ENCODE measurements around the gene TUBB6. TPM values are rescaled to one million over a fixed set of nuclear protein-coding genes. Genes with fewer than 3 reads are reported as not detected.

Gene TUBB6
- 10 to 100 TPM in 1 of 2 experiments, 1 to 10 TPM in 1; 8.3 to 10.9 TPM for total RNA-seq

- ATAC-seq = peak; percentile 69
- Mint-ChIP-seq H3K9me3 (ENCODE audit: insufficient read depth) (peaks cover 15% of the 10 kb centered on the region), H3K36me3 (ENCODE audit: low read depth) (peaks cover 19% of the 10 kb centered on the region), H3K27me3 (ENCODE audit: low read depth) (peaks cover 37% of the 10 kb centered on the region), H3K4me1 (ENCODE audit: low read depth) (peaks cover 13% of the 10 kb centered on the region), H3K27ac (no peak within 1 kb of the TSS), H3K4me3 (peak within 1 kb of the TSS; percentile 74)
- ChIA-PET CTCF (interaction anchor here (0.9 kb wide), 1 partner anchor 20 kb away, joined by 3 read pairs; no protein-coding TSS in a partner anchor), POLR2A (interaction anchor here (1.1 kb wide), 1 partner anchor 69 kb away, joined by 4 read pairs; the partner anchor contains the start of gene AFG3L2)
- DNase-seq = peak; percentile 36
These were observed at the start of gene TUBB6 for GRCh38 chr18:12307701-12308385. TUBB6 (plus strand) TSS chr18:12308241; CDS start chr18:12308293, 52 bp downstream.

GRCh38 chr18:12258719-12259705, 49.0 kb upstream of the TUBB6 start:
- ATAC-seq (no peak), DNase-seq (no peak)
- POLR2A ChIA-PET = no interaction called here
- peaks cover 33% of the 10 kb centered on the region for H3K27me3 Mint-ChIP-seq (ENCODE audit: low read depth)
- no peak overlapping the region for H3K4me3 Mint-ChIP-seq
- CTCF ChIA-PET = no interaction called here
- no peaks in the 10 kb centered on the region for H3K9me3 Mint-ChIP-seq (ENCODE audit: insufficient read depth)
- H3K4me1 Mint-ChIP-seq (ENCODE audit: low read depth) = no peaks in the 10 kb centered on the region
- H3K36me3 Mint-ChIP-seq (ENCODE audit: low read depth) = no peaks in the 10 kb centered on the region
- no peak overlapping the region for H3K27ac Mint-ChIP-seq

- Mint-ChIP-seq H3K36me3 (ENCODE audit: low read depth) (no peaks in the 10 kb centered on the region), H3K9me3 (ENCODE audit: insufficient read depth) (no peaks in the 10 kb centered on the region), H3K4me1 (ENCODE audit: low read depth) (no peaks in the 10 kb centered on the region), H3K27ac (no peak overlapping the region), H3K4me3 (no peak overlapping the region), H3K27me3 (ENCODE audit: low read depth) (peaks cover 13% of the 10 kb centered on the region)
- ChIA-PET POLR2A (no interaction called here), CTCF (interaction anchor here (2.4 kb wide), 1 partner anchor 9 kb away, joined by 10 read pairs; no protein-coding TSS in a partner anchor)
- DNase-seq (no peak), ATAC-seq (no peak)
These were observed 45.3 kb upstream of the TUBB6 start for GRCh38 chr18:12262748-12263147.

GRCh38 chr18:12264864-12265263, 43.2 kb upstream of the TUBB6 start:
- CTCF ChIA-PET = interaction anchor here (0.7 kb wide), 1 partner anchor 63 kb away, joined by 3 read pairs; no protein-coding TSS in a partner anchor
- DNase-seq = no peak
- H3K36me3 Mint-ChIP-seq (ENCODE audit: low read depth) = no peaks in the 10 kb centered on the region
- H3K27me3 Mint-ChIP-seq (ENCODE audit: low read depth) = peaks cover 13% of the 10 kb centered on the region
- no peak overlapping the region for H3K4me3 Mint-ChIP-seq
- POLR2A ChIA-PET = no interaction called here
- H3K27ac Mint-ChIP-seq = no peak overlapping the region
- no peaks in the 10 kb centered on the region for H3K4me1 Mint-ChIP-seq (ENCODE audit: low read depth)
- H3K9me3 Mint-ChIP-seq (ENCODE audit: insufficient read depth) = no peaks in the 10 kb centered on the region
- ATAC-seq = no peak

DNA sequence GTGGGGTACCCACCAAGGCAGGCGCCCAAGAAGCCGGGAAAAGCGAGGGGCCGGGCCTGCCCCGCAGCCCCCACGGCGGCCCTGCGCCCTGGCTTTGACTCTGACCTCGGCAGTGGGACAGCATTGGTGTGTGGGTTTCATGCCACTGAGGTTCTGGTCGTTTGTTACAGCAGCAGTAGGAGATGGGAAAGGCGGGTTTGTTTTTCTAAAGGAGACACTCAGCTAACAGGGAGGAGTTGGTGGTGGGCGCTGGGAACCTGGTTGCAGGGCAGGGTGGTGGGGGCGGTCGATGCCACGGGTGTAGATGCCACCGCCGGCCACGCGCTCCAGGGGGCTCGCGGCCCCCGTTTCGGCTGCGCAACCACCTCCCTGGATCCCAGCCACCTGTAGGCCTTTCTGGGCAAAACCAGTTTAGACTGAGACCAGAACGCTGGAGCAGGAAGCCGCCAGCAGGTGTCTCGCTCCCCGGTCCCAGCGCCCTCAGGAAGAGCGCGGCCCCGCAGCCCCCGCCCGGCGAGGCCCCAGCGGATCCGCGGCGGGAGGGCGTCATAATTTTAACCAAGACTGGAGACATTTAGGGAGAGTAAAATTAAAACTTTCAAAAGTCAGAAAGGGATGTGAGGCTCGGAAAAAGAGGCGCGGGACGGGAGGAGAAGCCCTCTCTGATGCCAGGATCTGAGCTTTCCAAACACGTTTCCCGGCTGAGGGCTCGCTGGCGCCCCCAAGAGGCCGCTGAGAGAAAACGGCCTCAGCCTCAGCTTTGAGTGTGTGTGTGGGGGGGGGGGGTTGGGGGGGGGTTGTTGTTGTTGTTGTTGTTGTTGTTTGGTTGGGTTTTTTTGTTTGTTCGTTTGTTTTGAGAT, 36.4 kb upstream of the TUBB6 start:
- H3K9me3 Mint-ChIP-seq (ENCODE audit: insufficient read depth) = no peaks in the 10 kb centered on the region
- H3K36me3 Mint-ChIP-seq (ENCODE audit: low read depth) = no peaks in the 10 kb centered on the region
- peak; percentile 94 for ATAC-seq
- CTCF ChIA-PET = interaction anchor here (0.8 to 3.4 kb wide), 16 partner anchors 9 to 391 kb away, joined by 3 to 17 read pairs (median 5); partner anchors contain the start of gene AFG3L2
- DNase-seq = peak; percentile 61
- POLR2A ChIA-PET = no interaction called here
- no peak overlapping the region for H3K27ac Mint-ChIP-seq
- H3K4me1 Mint-ChIP-seq (ENCODE audit: low read depth) = no peaks in the 10 kb centered on the region
- H3K27me3 Mint-ChIP-seq (ENCODE audit: low read depth) = no peaks in the 10 kb centered on the region
- H3K4me3 Mint-ChIP-seq = peak overlapping the region; percentile 51

DNA sequence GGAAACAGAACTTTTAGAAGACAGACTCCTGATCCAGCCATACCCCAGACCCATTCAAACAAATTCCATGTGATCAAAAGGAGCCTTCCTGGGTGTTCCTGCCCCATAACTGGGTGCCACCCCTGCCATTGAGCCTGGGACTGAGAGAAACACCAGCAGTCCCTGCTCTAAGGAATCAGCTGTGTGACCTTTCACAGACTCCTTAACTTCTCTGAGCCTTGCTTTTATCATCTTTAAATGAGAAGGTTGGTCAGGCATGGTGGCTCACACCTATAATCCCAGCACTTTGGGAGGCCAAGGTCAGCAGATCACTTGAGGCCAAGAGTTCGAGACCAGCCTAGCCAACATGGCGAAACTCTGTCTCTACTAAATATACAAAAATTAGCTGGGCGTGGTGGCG, 33.2 kb upstream of the TUBB6 start:
- Mint-ChIP-seq H3K27me3 (ENCODE audit: low read depth) (no peaks in the 10 kb centered on the region), H3K27ac (no peak overlapping the region), H3K36me3 (ENCODE audit: low read depth) (no peaks in the 10 kb centered on the region), H3K9me3 (ENCODE audit: insufficient read depth) (no peaks in the 10 kb centered on the region), H3K4me1 (ENCODE audit: low read depth) (peaks cover 2% of the 10 kb centered on the region), H3K4me3 (no peak overlapping the region)
- DNase-seq (no peak), ATAC-seq (no peak)
- ChIA-PET POLR2A (no interaction called here), CTCF (interaction anchor here (1.0 to 1.5 kb wide), 2 partner anchors 23 to 269 kb away, joined by 3 to 4 read pairs; no protein-coding TSS in a partner anchor)

GRCh38 chr18:12276736-12277554, 31.1 kb upstream of the TUBB6 start:
- Mint-ChIP-seq H3K4me3 (no peak overlapping the region), H3K9me3 (ENCODE audit: insufficient read depth) (no peaks in the 10 kb centered on the region), H3K27ac (no peak overlapping the region), H3K4me1 (ENCODE audit: low read depth) (peaks cover 2% of the 10 kb centered on the region), H3K36me3 (ENCODE audit: low read depth) (no peaks in the 10 kb centered on the region), H3K27me3 (ENCODE audit: low read depth) (no peaks in the 10 kb centered on the region)
- ATAC-seq = no peak
- POLR2A ChIA-PET = no interaction called here
- DNase-seq = no peak
- CTCF ChIA-PET = no interaction called here

DNA sequence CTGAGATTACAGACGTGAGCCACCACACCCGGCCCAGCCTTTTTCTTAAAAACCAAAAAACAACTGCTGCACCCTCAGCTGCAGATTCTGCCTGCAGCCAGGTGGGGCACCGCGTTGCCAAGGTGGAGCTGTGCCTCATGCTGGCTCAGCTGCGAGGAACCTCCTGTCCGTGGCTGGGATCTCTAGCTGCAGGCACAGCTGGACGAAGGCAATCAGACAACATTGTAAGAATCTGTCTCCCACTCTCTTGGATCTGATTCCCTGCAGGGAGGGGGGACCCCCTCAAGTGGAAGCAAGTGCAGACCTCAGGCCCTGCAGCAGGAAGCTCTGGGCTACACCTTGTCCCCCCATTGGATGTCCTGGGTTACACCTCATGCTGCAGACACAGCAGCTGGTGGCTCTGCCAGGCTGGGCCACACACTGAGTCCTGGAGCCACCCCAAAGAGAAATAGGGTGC, 29.8 kb upstream of the TUBB6 start:
- Mint-ChIP-seq H3K9me3 (ENCODE audit: insufficient read depth) (no peaks in the 10 kb centered on the region), H3K36me3 (ENCODE audit: low read depth) (no peaks in the 10 kb centered on the region), H3K27ac (no peak overlapping the region), H3K4me3 (no peak overlapping the region), H3K27me3 (ENCODE audit: low read depth) (no peaks in the 10 kb centered on the region), H3K4me1 (ENCODE audit: low read depth) (peaks cover 2% of the 10 kb centered on the region)
- DNase-seq (no peak), ATAC-seq (no peak)
- POLR2A ChIA-PET = no interaction called here
- CTCF ChIA-PET = interaction anchor here (0.7 kb wide), 1 partner anchor 491 kb away, joined by 3 read pairs; no protein-coding TSS in a partner anchor

GRCh38 chr18:12278741-12279682, 29.0 kb upstream of the TUBB6 start:
- POLR2A ChIA-PET = no interaction called here
- no peak for DNase-seq
- no peaks in the 10 kb centered on the region for H3K9me3 Mint-ChIP-seq (ENCODE audit: insufficient read depth)
- H3K4me3 Mint-ChIP-seq = no peak overlapping the region
- no peaks in the 10 kb centered on the region for H3K27me3 Mint-ChIP-seq (ENCODE audit: low read depth)
- H3K4me1 Mint-ChIP-seq (ENCODE audit: low read depth) = peaks cover 2% of the 10 kb centered on the region
- no peak for ATAC-seq
- CTCF ChIA-PET = no interaction called here
- no peaks in the 10 kb centered on the region for H3K36me3 Mint-ChIP-seq (ENCODE audit: low read depth)
- no peak overlapping the region for H3K27ac Mint-ChIP-seq
